GM12865 (cell line): Measurements from ENCODE around the gene RAB25.

Source experiments
- DNase-seq: peaks from one replicate; pipeline ENCODE4 v3.0.0; 2010; ENCODE audit warnings: low read depth
- H3K4me3 ChIP-seq: 2 replicates; pipeline ENCODE4 v1.5.1; 2011; ENCODE audit warnings: mild to moderate bottlenecking, low read depth, low read length, control low read depth
- CTCF ChIP-seq: IDR thresholded peaks from 2 replicates; pipeline ENCODE4 v1.5.1; 2011; ENCODE audit warnings: low read length, control low read depth, low read depth, inconsistent platforms; ENCODE audit not compliant: insufficient read depth; ENCODE audit errors: missing control alignments

Gene RAB25

GRCh38 chr1:156082309-156083091 is 21.5 kb downstream of the RAB25 start, which contains the start of gene MEX3A:
Gene MEX3A, minus strand, starts transcription at chr1:156082465. Its CDS starts 467 bp downstream, at chr1:156081998.
- no peak for TF ChIP-seq CTCF
- DNase-seq: peak; percentile 58

GRCh38 chr1:156083800-156084790 is 23.1 kb downstream of the RAB25 start:
- no peak for DNase-seq
- no peak for TF ChIP-seq CTCF
- no peak overlapping the region for H3K4me3 ChIP-seq

More at GRCh38 chr1:156082309-156083091, 21.5 kb downstream of the RAB25 start, which contains the start of gene MEX3A:
- peak within 1 kb of the TSS; percentile 76 for H3K4me3 ChIP-seq

- H3K4me3 ChIP-seq: no peak overlapping the region
- no peak for DNase-seq
- TF ChIP-seq CTCF: no peak
Measured at GRCh38 chr1:156086256-156086662, 25.3 kb downstream of the RAB25 start.

GRCh38 chr1:156089704-156090103 is 28.7 kb downstream of the RAB25 start:
- H3K4me3 ChIP-seq: no peak overlapping the region
- no peak for DNase-seq
- TF ChIP-seq CTCF: no peak

- TF ChIP-seq CTCF: no peak
- H3K4me3 ChIP-seq: no peak overlapping the region
Measured at GRCh38 chr1:156090138-156090839, 29.3 kb downstream of the RAB25 start.

GRCh38 chr1:156090840-156091188 is 29.9 kb downstream of the RAB25 start:
- no peak overlapping the region for H3K4me3 ChIP-seq
- peak; percentile 92 for DNase-seq

More at GRCh38 chr1:156090138-156090839, 29.3 kb downstream of the RAB25 start:
- DNase-seq: no peak

More at GRCh38 chr1:156090840-156091188, 29.9 kb downstream of the RAB25 start:
- peak; percentile 72 for TF ChIP-seq CTCF
